Coronary artery (tissue), 2 donors: Measurements from ENCODE around the gene RIPPLY2.

Experiments
- DNase-seq: peaks from one replicate; pipeline ENCODE4 v3.0.0-alpha.2; 2017; ENCODE audit warnings: low spot score
- H3K27ac ChIP-seq, 2 donors: fragments of 200-600 bp; sonication (generic); one replicate each; pipeline ENCODE4 v1.5.1; 2016 to 2019
- H3K4me3 ChIP-seq: fragments of 200-600 bp; sonication (generic); 2 replicates; pipeline ENCODE4 v1.5.1; 2016; ENCODE audit warnings: mild to moderate bottlenecking, moderate library complexity
- CTCF ChIP-seq: fragments of 200-600 bp; sonication (generic); IDR thresholded peaks from one replicate; pipeline ENCODE4 v1.5.1; 2019; ENCODE audit warnings: antibody characterized with exemption

Gene RIPPLY2

GRCh38 chr6:83901624-83902023 is 48.5 kb downstream of the RIPPLY2 start:
- no peak for TF ChIP-seq CTCF
- no peak overlapping the region for H3K27ac ChIP-seq
- H3K4me3 ChIP-seq: no peak overlapping the region
- no peak for DNase-seq

- DNase-seq: no peak
- TF ChIP-seq CTCF: no peak
Observed at GRCh38 chr6:83904395-83904794, 51.2 kb downstream of the RIPPLY2 start.

GRCh38 chr6:83905648-83906047 is 52.5 kb downstream of the RIPPLY2 start:
- Histone ChIP-seq H3K4me3 (no peak overlapping the region), H3K27ac (no peak overlapping the region)
- TF ChIP-seq CTCF: no peak
- DNase-seq: no peak

More at GRCh38 chr6:83904395-83904794, 51.2 kb downstream of the RIPPLY2 start:
- Histone ChIP-seq H3K27ac (no peak overlapping the region), H3K4me3 (no peak overlapping the region)
